ENCODE results near the gene KMT2A. TPM values are rescaled to one million over a fixed set of nuclear protein-coding genes. Genes with fewer than 3 reads are reported as not detected.

KMT2A gene
- total RNA-seq, 4 donors from 2014 or later = 61.8 to 150 (median 80.1) TPM

- DNase-seq (ENCODE audit: low spot score in 2 of 2) = peak in 1 of 2 donors; percentile 83
- WGBS = 27% methylated on average over 7 of the region's 7 CpGs
Measured at GRCh38 chr11:118488480-118489109, 52.3 kb downstream of the KMT2A start.

GRCh38 chr11:118491041-118491440 lies 54.7 kb downstream of the KMT2A start:
- Histone ChIP-seq H3K4me1 (no peaks in the 10 kb centered on the region), H3K36me3 (peaks cover 72% of the 10 kb centered on the region), H3K9me3 (no peaks in the 10 kb centered on the region), H3K27me3 (no peaks in the 10 kb centered on the region), H3K27ac (no peak overlapping the region), H3K4me3 (no peak overlapping the region)
- TF ChIP-seq CTCF (IDR thresholded peaks at IDR 0.05) = no peak
- no peak for TF ChIP-seq POLR2AphosphoS5 (IDR thresholded peaks at IDR 0.05)
- no peak for TF ChIP-seq POLR2A (IDR thresholded peaks at IDR 0.05)
- no peak for TF ChIP-seq EP300 (IDR thresholded peaks at IDR 0.05)
- WGBS = 78% methylated on average over 4 of the region's 4 CpGs
- no peak for DNase-seq (ENCODE audit: low spot score in 2 of 2)

More at GRCh38 chr11:118488480-118489109, 52.3 kb downstream of the KMT2A start:
- H3K27me3 ChIP-seq = no peaks in the 10 kb centered on the region
- no peaks in the 10 kb centered on the region for H3K4me1 ChIP-seq
- TF ChIP-seq EP300 (IDR thresholded peaks at IDR 0.05) (no peak), CTCF (IDR thresholded peaks at IDR 0.05) (peak; percentile 58)
- no peak overlapping the region for H3K27ac ChIP-seq
- H3K9me3 ChIP-seq = no peaks in the 10 kb centered on the region
- H3K36me3 ChIP-seq = peaks cover 65% of the 10 kb centered on the region
- no peak overlapping the region for H3K4me3 ChIP-seq

- H3K4me1 ChIP-seq = no peaks in the 10 kb centered on the region
- H3K27ac ChIP-seq = no peak overlapping the region
- no peaks in the 10 kb centered on the region for H3K27me3 ChIP-seq
- no peak for DNase-seq (ENCODE audit: low spot score in 2 of 2)
- no peak for TF ChIP-seq CTCF (IDR thresholded peaks at IDR 0.05)
- no peak for TF ChIP-seq POLR2AphosphoS5 (IDR thresholded peaks at IDR 0.05)
- no peak for TF ChIP-seq POLR2A (IDR thresholded peaks at IDR 0.05)
- TF ChIP-seq EP300 (IDR thresholded peaks at IDR 0.05) = no peak
- 78% methylated on average over 4 of the region's 4 CpGs for WGBS
- H3K36me3 ChIP-seq = peaks cover 98% of the 10 kb centered on the region
- no peaks in the 10 kb centered on the region for H3K9me3 ChIP-seq
- no peak overlapping the region for H3K4me3 ChIP-seq
Measured at GRCh38 chr11:118497831-118498230, 61.5 kb downstream of the KMT2A start.

- no peak overlapping the region for H3K27ac ChIP-seq
- no peak overlapping the region for H3K4me3 ChIP-seq
- TF ChIP-seq CTCF (IDR thresholded peaks at IDR 0.05) = no peak
- no peak for TF ChIP-seq POLR2AphosphoS5 (IDR thresholded peaks at IDR 0.05)
- no peak for TF ChIP-seq POLR2A (IDR thresholded peaks at IDR 0.05)
- TF ChIP-seq EP300 (IDR thresholded peaks at IDR 0.05) = no peak
- WGBS = 50% methylated on average over 3 of the region's 3 CpGs
- no peaks in the 10 kb centered on the region for H3K9me3 ChIP-seq
- H3K36me3 ChIP-seq = peaks cover 96% of the 10 kb centered on the region
- H3K27me3 ChIP-seq = no peaks in the 10 kb centered on the region
- H3K4me1 ChIP-seq = no peaks in the 10 kb centered on the region
- no peak for DNase-seq (ENCODE audit: low spot score in 2 of 2)
Measured at GRCh38 chr11:118503216-118503615, 66.9 kb downstream of the KMT2A start.

- DNase-seq (ENCODE audit: low spot score in 2 of 2) = no peak
- Histone ChIP-seq H3K4me1 (no peaks in the 10 kb centered on the region), H3K4me3 (no peak overlapping the region), H3K36me3 (peaks cover 95% of the 10 kb centered on the region), H3K9me3 (no peaks in the 10 kb centered on the region), H3K27ac (no peak overlapping the region), H3K27me3 (no peaks in the 10 kb centered on the region)
- TF ChIP-seq POLR2A (IDR thresholded peaks at IDR 0.05) (no peak), CTCF (IDR thresholded peaks at IDR 0.05) (no peak), POLR2AphosphoS5 (IDR thresholded peaks at IDR 0.05) (no peak), EP300 (IDR thresholded peaks at IDR 0.05) (no peak)
- 90% methylated on average over 5 of the region's 5 CpGs for WGBS
Measured at GRCh38 chr11:118511601-118512000, 75.3 kb downstream of the KMT2A start.

Data from suprapubic skin (tissue), 4 donors.